ENCODE results near the gene SMIM22. TPM values are rescaled to one million over a fixed set of nuclear protein-coding genes. Genes with fewer than 3 reads are reported as not detected.

Gene SMIM22
- total RNA-seq, 4 donors from 2014 or later = 4.6 TPM; not detected in 3

- intact Hi-C loops (cut with DNase I; ENCODE audit: low total_unique reads) = loop anchor here (5.0 kb wide), 1 partner anchor 37 kb away; the partner anchor contains the start of gene ZNF500
- H3K36me3 ChIP-seq = no peaks in the 10 kb centered on the region
- H3K4me3 ChIP-seq = no peak overlapping the region
- H3K4me1 ChIP-seq = peaks cover 0 to 11% of the 10 kb centered on the region in 2 donors
- no peak overlapping the region for H3K27ac ChIP-seq
- H3K9me3 ChIP-seq = no peaks in the 10 kb centered on the region
- no peaks in the 10 kb centered on the region for H3K27me3 ChIP-seq
- TF ChIP-seq CTCF (IDR thresholded peaks at IDR 0.05) (no peak), POLR2A (IDR thresholded peaks at IDR 0.05) (no peak)
- DNase-seq = no peak
Measured at GRCh38 chr16:4803898-4804762, 9.0 kb downstream of the SMIM22 start.

- Histone ChIP-seq H3K4me3 (no peak overlapping the region), H3K4me1 (peaks cover 0 to 11% of the 10 kb centered on the region in 2 donors), H3K9me3 (no peaks in the 10 kb centered on the region), H3K36me3 (no peaks in the 10 kb centered on the region), H3K27me3 (no peaks in the 10 kb centered on the region), H3K27ac (no peak overlapping the region)
- TF ChIP-seq CTCF (IDR thresholded peaks at IDR 0.05) = no peak
- no peak for TF ChIP-seq POLR2A (IDR thresholded peaks at IDR 0.05)
- no peak for DNase-seq
- intact Hi-C loops (cut with DNase I; ENCODE audit: low total_unique reads) = no loop called here
Measured at GRCh38 chr16:4805231-4805630, 10.1 kb downstream of the SMIM22 start.

DNA sequence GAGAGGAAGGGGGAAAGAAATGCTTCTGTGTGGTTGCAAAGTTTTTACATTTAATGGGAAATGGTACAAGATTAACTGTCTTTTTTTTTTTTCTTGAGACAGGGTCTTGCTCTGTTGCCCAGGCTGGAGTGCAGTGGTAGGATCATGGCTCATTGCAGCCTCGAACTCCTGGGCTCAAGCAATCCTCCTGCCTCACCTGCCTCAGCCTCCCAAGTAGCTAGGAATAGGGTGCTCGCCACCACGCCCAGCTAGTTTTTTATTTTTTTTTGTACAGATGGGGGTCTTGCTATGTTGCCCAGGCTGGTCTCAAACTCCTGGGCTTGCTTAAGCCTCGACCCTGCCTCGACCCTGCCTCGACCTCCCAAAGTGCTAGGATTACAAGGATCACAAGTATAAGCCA, 11.1 kb downstream of the SMIM22 start:
- Histone ChIP-seq H3K36me3 (no peaks in the 10 kb centered on the region), H3K4me3 (no peak overlapping the region), H3K9me3 (no peaks in the 10 kb centered on the region), H3K27me3 (no peaks in the 10 kb centered on the region), H3K4me1 (peaks cover 0 to 6% of the 10 kb centered on the region in 2 donors), H3K27ac (no peak overlapping the region)
- intact Hi-C loops (cut with DNase I; ENCODE audit: low total_unique reads) = no loop called here
- no peak for TF ChIP-seq POLR2A (IDR thresholded peaks at IDR 0.05)
- no peak for TF ChIP-seq CTCF (IDR thresholded peaks at IDR 0.05)
- DNase-seq = no peak

- intact Hi-C loops (cut with DNase I; ENCODE audit: low total_unique reads) = no loop called here
- Histone ChIP-seq H3K27ac (no peak overlapping the region), H3K27me3 (no peaks in the 10 kb centered on the region), H3K4me1 (no peaks in the 10 kb centered on the region), H3K36me3 (no peaks in the 10 kb centered on the region), H3K9me3 (no peaks in the 10 kb centered on the region), H3K4me3 (no peak overlapping the region)
- no peak for DNase-seq
- no peak for TF ChIP-seq POLR2A (IDR thresholded peaks at IDR 0.05)
- TF ChIP-seq CTCF (IDR thresholded peaks at IDR 0.05) = no peak
Measured at GRCh38 chr16:4811242-4811641, 16.1 kb downstream of the SMIM22 start.

DNA sequence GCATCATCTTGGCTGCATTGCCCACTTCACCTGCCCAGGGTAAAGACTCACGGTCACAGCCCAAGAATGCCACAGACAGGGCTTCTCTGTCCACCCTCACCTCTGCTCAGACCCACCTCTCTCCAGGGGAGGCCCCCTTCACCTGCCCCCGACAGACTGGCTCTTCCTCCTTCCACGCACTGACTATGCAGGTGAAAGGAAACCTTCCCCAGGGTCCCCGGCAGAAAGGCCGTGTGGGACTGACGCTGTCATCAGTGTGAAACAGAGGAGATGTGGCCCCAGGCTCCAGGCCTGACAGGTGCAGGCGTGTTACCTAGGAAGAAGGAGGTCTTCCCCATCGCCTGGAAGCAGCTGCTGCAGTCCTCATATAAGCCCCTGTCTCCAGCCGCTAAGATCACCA, 16.6 kb downstream of the SMIM22 start:
- no peaks in the 10 kb centered on the region for H3K36me3 ChIP-seq
- H3K4me3 ChIP-seq = no peak overlapping the region
- no peak for TF ChIP-seq CTCF (IDR thresholded peaks at IDR 0.05)
- TF ChIP-seq POLR2A (IDR thresholded peaks at IDR 0.05) = no peak
- H3K27me3 ChIP-seq = no peaks in the 10 kb centered on the region
- DNase-seq = no peak
- intact Hi-C loops (cut with DNase I; ENCODE audit: low total_unique reads) = no loop called here
- H3K27ac ChIP-seq = no peak overlapping the region
- no peaks in the 10 kb centered on the region for H3K4me1 ChIP-seq
- H3K9me3 ChIP-seq = no peaks in the 10 kb centered on the region
